Astrocyte (in vitro differentiated cells and primary cell): ENCODE data around the gene SLC25A25. TPM values are rescaled to one million over a fixed set of nuclear protein-coding genes. Genes with fewer than 3 reads are reported as not detected.
A peak's percentile ranks its signal among the peaks of the same experiment; 100 is the strongest.
"Not testable (repeated sequence)": the region's sequence is repeated elsewhere in the genome, so short reads cannot be mapped to it uniquely, and the experiment has no call there.

Experiments used
- DNase-seq: peaks from one replicate; pipeline ENCODE4 v3.0.0-alpha.2; 2010; ENCODE audit warnings: low read depth
- FAIRE-seq: peaks from 2 replicates; lab custom pipeline; 2011; peaks lifted over from hg19 to GRCh38; lab: Jason Lieb, UNC
- H2AFZ ChIP-seq: 2 replicates; pipeline ENCODE4 v1.6.0; 2012; ENCODE audit warnings: low read depth, low read length, inconsistent platforms
- H3K27ac ChIP-seq: 2 replicates; pipeline ENCODE4 v1.5.1; 2011; ENCODE audit warnings: low read depth, low read length, inconsistent platforms
- H3K27me3 ChIP-seq: 2 replicates; pipeline ENCODE4 v1.6.0; 2011; ENCODE audit warnings: low read length, inconsistent platforms; ENCODE audit not compliant: insufficient read depth
- H3K36me3 ChIP-seq: 2 replicates; pipeline ENCODE4 v1.5.1; 2011; ENCODE audit warnings: low read length, inconsistent platforms; ENCODE audit not compliant: insufficient read depth
- H3K4me1 ChIP-seq: 2 replicates; pipeline ENCODE4 v1.5.1; 2011; ENCODE audit warnings: low read length, inconsistent platforms; ENCODE audit not compliant: insufficient read depth
- H3K4me2 ChIP-seq: 2 replicates; pipeline ENCODE4 v1.6.0; 2012; ENCODE audit warnings: low read length, inconsistent platforms
- H3K4me3 ChIP-seq: 2 replicates; pipeline ENCODE4 v1.5.1; 2011; ENCODE audit warnings: low read depth, mild to moderate bottlenecking, low read length, inconsistent platforms; ENCODE audit not compliant: insufficient read depth
- H3K79me2 ChIP-seq: 2 replicates; pipeline ENCODE4 v1.6.0; 2012; ENCODE audit warnings: mild to moderate bottlenecking, low read length, inconsistent platforms; ENCODE audit not compliant: insufficient read depth
- H3K9ac ChIP-seq: 2 replicates; pipeline ENCODE4 v1.6.0; 2012; ENCODE audit warnings: mild to moderate bottlenecking, low read length, inconsistent platforms
- H3K9me3 ChIP-seq: 2 replicates; pipeline ENCODE4 v1.5.1; 2012; ENCODE audit warnings: low read depth, mild to moderate bottlenecking, low read length, inconsistent platforms; ENCODE audit not compliant: insufficient read depth
- H4K20me1 ChIP-seq: 2 replicates; pipeline ENCODE4 v1.6.0; 2012; ENCODE audit warnings: low read length, inconsistent platforms; ENCODE audit not compliant: insufficient read depth
- H3K27ac Mint-ChIP-seq: one replicate; pipeline ENCODE4 v1.8.0; 2021; ENCODE audit warnings: mild to moderate bottlenecking, mixed read lengths; ENCODE audit not compliant: unreplicated experiment
- H3K27me3 Mint-ChIP-seq: one replicate; pipeline ENCODE4 v1.8.0; 2021; ENCODE audit warnings: low read depth, mixed read lengths; ENCODE audit not compliant: unreplicated experiment
- H3K36me3 Mint-ChIP-seq: one replicate; pipeline ENCODE4 v1.8.0; 2021; ENCODE audit warnings: low read depth, mixed read lengths; ENCODE audit not compliant: unreplicated experiment
- H3K4me1 Mint-ChIP-seq: one replicate; pipeline ENCODE4 v1.8.0; 2021; ENCODE audit warnings: low read depth, mixed read lengths; ENCODE audit not compliant: unreplicated experiment
- H3K4me3 Mint-ChIP-seq: one replicate; pipeline ENCODE4 v1.8.0; 2021; ENCODE audit warnings: mild to moderate bottlenecking, moderate library complexity, mixed read lengths; ENCODE audit not compliant: unreplicated experiment
- H3K9me3 Mint-ChIP-seq: one replicate; pipeline ENCODE4 v1.8.0; 2021; ENCODE audit warnings: mild to moderate bottlenecking, mixed read lengths; ENCODE audit not compliant: unreplicated experiment
- EZH2 ChIP-seq: IDR thresholded peaks from 2 replicates; pipeline ENCODE4 v1.6.1; 2012; ENCODE audit warnings: mild to moderate bottlenecking, low read length, inconsistent platforms; ENCODE audit not compliant: insufficient read depth
- total RNA-seq: library from RNA; stranded (reverse); gene quantifications from 2 replicates; pipeline ENCODE4 v1.2.1, GENCODE V29; 2021
- TF ChIP-seq, protein P1 (sequence below): IDR thresholded peaks from 2 replicates; pipeline ENCODE4 v1.5.1; 2011; ENCODE audit warnings: low read depth, mild to moderate bottlenecking, inconsistent platforms, low read length, moderate library complexity; ENCODE audit not compliant: insufficient read depth

SLC25A25 gene
- total RNA-seq, 1 donor from 2014 or later = 14.4 TPM

DNA sequence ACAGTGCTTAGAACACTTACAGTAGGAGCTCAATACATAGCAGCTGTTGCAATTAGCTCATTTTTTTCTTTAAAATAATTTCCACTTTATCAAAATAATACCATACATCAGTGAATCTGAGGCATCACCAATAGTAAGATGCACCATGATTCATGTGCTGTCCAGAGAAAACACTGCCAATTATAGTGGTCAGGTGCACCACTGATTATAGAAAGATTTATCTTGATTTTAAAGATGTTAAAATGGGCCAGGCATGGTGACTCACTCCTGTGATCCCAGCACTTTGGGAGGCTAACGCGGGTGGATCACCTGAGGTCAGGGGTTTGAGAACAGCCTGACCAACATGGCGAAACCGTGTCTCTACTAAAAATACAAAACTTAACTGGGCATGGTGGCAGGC, 40.3 kb upstream of the SLC25A25 start:
- TF ChIP-seq EZH2 = no peak
- TF ChIP-seq, protein P1, sequence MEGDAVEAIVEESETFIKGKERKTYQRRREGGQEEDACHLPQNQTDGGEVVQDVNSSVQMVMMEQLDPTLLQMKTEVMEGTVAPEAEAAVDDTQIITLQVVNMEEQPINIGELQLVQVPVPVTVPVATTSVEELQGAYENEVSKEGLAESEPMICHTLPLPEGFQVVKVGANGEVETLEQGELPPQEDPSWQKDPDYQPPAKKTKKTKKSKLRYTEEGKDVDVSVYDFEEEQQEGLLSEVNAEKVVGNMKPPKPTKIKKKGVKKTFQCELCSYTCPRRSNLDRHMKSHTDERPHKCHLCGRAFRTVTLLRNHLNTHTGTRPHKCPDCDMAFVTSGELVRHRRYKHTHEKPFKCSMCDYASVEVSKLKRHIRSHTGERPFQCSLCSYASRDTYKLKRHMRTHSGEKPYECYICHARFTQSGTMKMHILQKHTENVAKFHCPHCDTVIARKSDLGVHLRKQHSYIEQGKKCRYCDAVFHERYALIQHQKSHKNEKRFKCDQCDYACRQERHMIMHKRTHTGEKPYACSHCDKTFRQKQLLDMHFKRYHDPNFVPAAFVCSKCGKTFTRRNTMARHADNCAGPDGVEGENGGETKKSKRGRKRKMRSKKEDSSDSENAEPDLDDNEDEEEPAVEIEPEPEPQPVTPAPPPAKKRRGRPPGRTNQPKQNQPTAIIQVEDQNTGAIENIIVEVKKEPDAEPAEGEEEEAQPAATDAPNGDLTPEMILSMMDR = no peak
- Histone ChIP-seq H3K9ac (no peak overlapping the region), H3K9me3 (no peaks in the 10 kb centered on the region), H4K20me1 (no peaks in the 10 kb centered on the region), H3K27me3 (no peaks in the 10 kb centered on the region), H3K4me2 (no peak overlapping the region), H3K4me1 (no peaks in the 10 kb centered on the region), H3K27ac (no peak overlapping the region), H2AFZ (no peak overlapping the region), H3K79me2 (no peaks in the 10 kb centered on the region), H3K36me3 (no peaks in the 10 kb centered on the region), H3K4me3 (no peak overlapping the region)
- Mint-ChIP-seq H3K27me3 (no peaks in the 10 kb centered on the region), H3K4me3 (no peak overlapping the region), H3K27ac (no peak overlapping the region), H3K4me1 (peaks cover 2% of the 10 kb centered on the region), H3K9me3 (no peaks in the 10 kb centered on the region), H3K36me3 (no peaks in the 10 kb centered on the region)
- no peak for FAIRE-seq
- DNase-seq = no peak

DNA sequence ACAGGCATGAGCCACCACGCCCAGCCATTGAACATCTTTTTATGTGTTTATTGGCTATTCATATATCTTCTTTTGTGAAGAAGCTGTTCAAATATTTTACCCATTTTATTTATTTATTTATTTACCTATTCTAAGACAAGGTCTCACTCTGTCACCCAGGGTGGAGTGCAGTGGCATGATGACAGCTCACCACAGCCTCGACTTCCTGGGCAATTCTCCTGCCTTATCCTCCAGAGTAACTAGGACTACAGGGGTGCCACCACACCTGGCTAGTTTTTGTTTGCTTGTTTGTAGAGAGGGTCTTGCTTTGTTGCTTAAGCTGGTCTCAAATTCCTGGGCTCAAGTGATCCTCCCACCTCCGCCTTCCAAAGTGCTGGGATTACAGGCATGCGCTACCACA, 34.4 kb upstream of the SLC25A25 start:
- Histone ChIP-seq H3K36me3 (no peaks in the 10 kb centered on the region), H4K20me1 (no peaks in the 10 kb centered on the region), H3K27me3 (no peaks in the 10 kb centered on the region), H3K4me3 (no peak overlapping the region), H3K79me2 (no peaks in the 10 kb centered on the region), H3K9ac (no peak overlapping the region), H3K9me3 (no peaks in the 10 kb centered on the region), H2AFZ (no peak overlapping the region), H3K4me1 (no peaks in the 10 kb centered on the region), H3K4me2 (no peak overlapping the region), H3K27ac (no peak overlapping the region)
- DNase-seq = no peak
- TF ChIP-seq, protein P1 = no peak
- TF ChIP-seq EZH2 = no peak
- no peaks in the 10 kb centered on the region for H3K36me3 Mint-ChIP-seq
- H3K27ac Mint-ChIP-seq = no peak overlapping the region
- no peaks in the 10 kb centered on the region for H3K4me1 Mint-ChIP-seq
- no peak overlapping the region for H3K4me3 Mint-ChIP-seq
- H3K27me3 Mint-ChIP-seq = no peaks in the 10 kb centered on the region
- no peak for FAIRE-seq
- no peaks in the 10 kb centered on the region for H3K9me3 Mint-ChIP-seq

DNA sequence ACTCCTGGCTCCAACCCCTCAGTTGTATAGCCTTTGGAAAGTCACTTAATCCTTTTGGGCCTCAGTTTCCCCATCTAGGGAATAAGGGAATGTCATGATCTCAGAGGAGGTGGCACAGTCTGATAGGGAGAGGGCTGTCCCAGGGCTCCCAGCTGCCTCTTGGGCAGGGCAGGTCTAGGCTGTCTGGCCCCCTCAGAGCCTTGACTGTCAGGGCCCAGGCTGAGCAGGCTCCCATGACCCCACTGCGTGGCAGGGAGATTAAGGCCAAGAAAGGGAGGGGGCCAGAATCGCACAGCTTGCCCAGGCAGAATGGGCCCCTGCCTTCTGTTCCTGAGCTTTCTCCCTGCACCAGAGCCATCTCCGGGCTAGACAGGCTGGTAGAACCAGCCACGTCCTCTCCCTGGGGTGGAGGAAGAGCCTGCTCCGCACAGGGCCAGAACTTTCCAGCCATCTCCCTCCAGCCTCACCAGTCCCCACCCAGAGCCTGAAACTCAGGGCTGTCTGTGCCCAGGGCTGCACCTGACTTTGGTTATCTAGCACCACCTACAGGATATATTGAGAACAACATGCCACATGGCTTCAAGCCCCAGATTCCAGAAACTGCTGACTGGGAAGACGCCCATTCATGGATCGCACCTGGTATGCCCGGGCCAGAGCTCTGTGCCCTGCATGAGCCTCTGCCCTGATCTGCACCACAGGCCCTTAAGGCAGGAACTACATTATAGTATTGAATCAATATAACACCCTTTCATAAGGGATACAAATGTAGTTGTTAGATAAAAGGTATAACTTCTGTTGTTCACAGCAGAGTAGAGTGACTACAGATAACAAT, 33.0 kb upstream of the SLC25A25 start:
- Histone ChIP-seq H3K9ac (no peak overlapping the region), H3K4me2 (no peak overlapping the region), H3K4me3 (no peak overlapping the region), H3K27ac (no peak overlapping the region), H4K20me1 (no peaks in the 10 kb centered on the region), H3K9me3 (no peaks in the 10 kb centered on the region), H3K4me1 (no peaks in the 10 kb centered on the region), H2AFZ (no peak overlapping the region), H3K36me3 (no peaks in the 10 kb centered on the region), H3K27me3 (no peaks in the 10 kb centered on the region), H3K79me2 (no peaks in the 10 kb centered on the region)
- FAIRE-seq = no peak
- no peaks in the 10 kb centered on the region for H3K4me1 Mint-ChIP-seq
- H3K36me3 Mint-ChIP-seq = no peaks in the 10 kb centered on the region
- peak; percentile 40 for DNase-seq
- H3K4me3 Mint-ChIP-seq = no peak overlapping the region
- no peak for TF ChIP-seq EZH2
- TF ChIP-seq, protein P1 = peak; percentile 70
- no peaks in the 10 kb centered on the region for H3K27me3 Mint-ChIP-seq
- H3K9me3 Mint-ChIP-seq = no peaks in the 10 kb centered on the region
- H3K27ac Mint-ChIP-seq = no peak overlapping the region

DNA sequence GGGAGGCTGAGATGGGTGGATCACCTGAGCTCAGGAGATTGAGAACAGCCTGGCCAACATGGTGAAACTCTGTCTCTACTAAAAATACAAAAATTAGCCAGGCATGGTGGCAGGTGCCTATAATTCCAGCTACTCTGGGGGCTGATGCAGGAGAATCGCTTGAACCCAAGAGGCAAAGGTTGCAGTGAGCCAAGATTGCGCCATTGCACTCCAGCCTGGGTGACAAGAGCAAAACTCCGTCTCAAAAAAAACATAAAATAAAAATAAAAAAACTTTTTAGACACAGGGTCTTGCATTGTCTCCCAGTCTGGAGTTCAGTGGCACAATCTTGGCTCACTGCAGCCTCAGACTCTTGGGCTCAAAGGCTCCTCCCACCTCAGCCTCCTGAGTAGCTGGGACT, 31.5 kb upstream of the SLC25A25 start:
- not testable (repeated sequence) for H3K36me3 ChIP-seq, FAIRE-seq, H2AFZ ChIP-seq, H3K4me1 ChIP-seq, H3K4me1 Mint-ChIP-seq, H3K4me3 ChIP-seq, H3K27me3 ChIP-seq, H3K27me3 Mint-ChIP-seq, H3K27ac ChIP-seq, H3K9me3 Mint-ChIP-seq, DNase-seq, H3K36me3 Mint-ChIP-seq, H3K27ac Mint-ChIP-seq, H4K20me1 ChIP-seq, H3K4me2 ChIP-seq, H3K4me3 Mint-ChIP-seq, H3K9ac ChIP-seq, H3K9me3 ChIP-seq, H3K79me2 ChIP-seq
